Activated CD8-positive, alpha-beta memory T cell treated with anti-CD3 and anti-CD28 coated beads, Interleukin-2, amount 50 U/mL, for 4 hours (primary cell): ENCODE results near the gene AMDHD2.
"Not testable (repeated sequence)": the region's sequence is repeated elsewhere in the genome, so short reads cannot be mapped to it uniquely, and the experiment has no call there.

ENCODE experiments used
- DNase-seq: peaks from one replicate; pipeline ENCODE4 v3.0.0-alpha.2; 2020

The AMDHD2 gene

DNA sequence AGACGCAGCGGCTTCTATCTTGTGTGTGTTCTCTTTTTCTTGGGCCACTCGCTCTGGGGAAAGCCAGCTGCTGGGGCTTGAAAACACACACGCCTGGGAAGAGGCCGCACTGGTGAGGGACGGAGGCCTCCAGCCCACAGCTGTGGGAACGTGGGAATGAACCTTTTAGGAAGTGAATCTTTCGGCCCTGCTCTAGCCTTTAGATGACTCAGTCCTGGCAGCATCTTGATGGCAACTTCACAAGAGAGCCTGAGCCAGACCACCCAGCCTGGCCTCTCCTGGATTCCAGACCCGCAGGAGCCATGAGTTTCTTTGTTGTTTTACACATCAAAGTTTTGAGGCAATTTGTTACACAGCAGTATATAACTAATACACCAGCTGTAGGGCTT lies 15.4 kb downstream of the AMDHD2 start:
- DNase-seq, result no peak

DNA sequence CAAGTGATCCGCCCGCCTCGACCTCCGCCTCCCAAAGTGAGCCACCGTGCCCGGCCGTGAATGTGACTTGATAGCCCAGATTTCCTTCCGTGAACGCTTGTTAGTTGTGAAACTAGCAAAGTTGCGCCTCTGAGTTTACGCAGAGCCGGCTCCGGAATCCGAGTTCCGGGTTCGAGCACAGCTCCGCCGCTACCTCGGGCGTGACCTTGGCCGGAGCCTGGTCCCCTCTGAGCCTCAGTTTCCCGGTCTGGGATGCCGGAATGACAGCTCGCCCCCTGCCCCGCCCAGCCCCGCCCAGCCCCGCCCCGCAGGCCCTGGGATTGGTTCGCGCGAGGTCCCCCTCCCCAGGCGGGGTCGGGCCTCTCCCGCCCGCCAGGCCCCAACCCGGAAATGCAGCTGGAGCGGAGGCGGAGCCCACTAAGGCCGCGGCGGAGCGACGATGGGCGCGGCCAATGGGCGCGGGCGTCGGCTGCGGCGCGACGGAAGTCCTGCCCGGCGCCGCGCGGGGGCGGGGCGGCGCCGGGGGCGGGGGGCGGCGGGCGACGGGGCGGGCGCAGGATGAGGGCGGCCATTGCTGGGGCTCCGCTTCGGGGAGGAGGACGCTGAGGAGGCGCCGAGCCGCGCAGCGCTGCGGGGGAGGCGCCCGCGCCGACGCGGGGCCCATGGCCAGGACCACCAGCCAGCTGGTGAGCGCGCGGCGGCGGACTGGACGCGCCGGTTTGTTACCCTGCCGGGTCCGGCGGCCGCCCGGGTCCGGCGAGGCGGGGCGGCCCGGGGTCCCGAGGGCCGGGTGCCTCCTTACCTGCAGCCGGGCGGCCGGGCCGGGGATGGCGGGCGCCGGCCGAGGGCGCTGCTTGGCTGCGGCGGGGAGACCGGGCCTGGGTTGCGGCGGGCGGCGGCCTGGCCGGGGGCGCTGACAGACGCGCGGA lies 17.5 kb downstream of the AMDHD2 start, which contains the start of gene PDPK1:
TSS of gene PDPK1 (plus strand) at position 571 of the 929 bp plus-strand sequence. CDS start at position 663, 92 bp downstream.
- peak; percentile 93 for DNase-seq

DNA sequence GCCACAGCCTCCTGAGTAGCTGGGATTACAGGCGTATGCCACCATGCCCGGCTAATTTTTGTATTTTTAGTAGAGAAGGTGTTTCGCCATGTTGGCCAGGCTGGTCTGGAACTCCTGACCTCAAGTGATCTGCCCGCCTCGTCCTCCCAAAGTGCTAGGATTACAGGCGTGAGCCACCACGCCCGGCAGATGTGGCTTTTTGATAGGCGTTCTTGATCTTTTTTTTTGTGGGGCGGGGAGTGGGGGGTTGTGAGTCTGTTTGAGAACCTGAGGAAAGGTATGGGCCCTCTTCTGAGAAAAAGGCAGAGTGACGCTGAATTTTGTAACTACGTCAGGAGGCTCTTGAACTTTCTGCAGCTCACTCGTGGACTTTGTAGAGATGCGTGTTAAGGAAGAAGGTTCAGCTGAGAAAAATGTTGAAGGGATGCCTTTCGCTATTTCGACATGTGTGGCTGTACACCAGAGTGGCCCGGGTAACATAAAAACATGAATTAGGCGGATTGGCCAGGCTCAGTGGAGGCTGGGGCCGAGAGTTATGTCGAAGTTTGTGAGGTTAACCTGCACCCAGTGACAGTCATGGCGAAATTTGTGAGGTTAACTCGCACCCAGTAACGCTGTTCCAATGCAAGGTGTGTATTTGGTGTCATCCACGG lies 19.1 kb downstream of the AMDHD2 start:
- DNase-seq, result not testable (repeated sequence)

GRCh38 chr16:2539845-2540458 lies 19.8 kb downstream of the AMDHD2 start:
- peak; percentile 35 for DNase-seq

DNA sequence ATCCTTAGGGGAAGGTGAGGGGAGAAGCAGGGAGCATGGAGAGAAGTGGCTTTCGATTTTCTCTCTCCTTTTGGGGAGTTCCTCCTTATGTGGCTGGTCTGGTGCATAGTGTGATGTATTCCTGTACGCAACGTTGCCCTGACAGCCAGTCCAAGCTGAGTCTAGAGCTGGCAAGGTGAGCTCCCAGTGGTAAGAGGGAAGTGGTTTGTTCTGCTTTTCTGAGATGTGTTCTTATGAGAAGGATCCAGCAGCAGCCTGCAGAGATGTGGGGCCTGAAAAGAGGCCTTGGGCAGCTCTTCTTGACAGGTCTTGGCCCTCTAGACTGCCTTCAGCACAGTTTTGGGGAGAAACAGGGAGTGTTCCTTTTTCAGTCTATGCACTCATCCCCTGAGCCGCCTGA lies 20.7 kb downstream of the AMDHD2 start:
- not testable (repeated sequence) for DNase-seq

DNA sequence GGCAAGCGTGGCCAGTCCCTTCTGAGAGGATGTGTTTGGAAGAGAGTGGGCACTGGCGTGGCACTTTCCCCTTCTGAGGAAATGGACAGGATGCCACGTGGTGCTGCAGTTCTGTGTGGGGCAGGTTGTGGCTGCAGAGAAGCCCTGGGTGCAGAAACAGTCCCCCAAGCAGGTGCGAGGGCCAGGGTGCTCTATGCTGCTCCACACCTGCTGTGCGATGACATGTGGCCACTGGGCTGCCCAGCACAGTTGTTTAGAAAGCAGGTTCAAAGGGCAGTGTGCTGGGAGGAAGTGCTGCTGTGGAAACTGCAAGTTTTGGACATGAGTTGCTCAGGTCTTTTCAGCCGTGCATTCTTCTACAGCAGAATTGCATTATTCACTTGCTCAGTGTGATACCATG lies 21.2 kb downstream of the AMDHD2 start:
- not testable (repeated sequence) for DNase-seq

DNA sequence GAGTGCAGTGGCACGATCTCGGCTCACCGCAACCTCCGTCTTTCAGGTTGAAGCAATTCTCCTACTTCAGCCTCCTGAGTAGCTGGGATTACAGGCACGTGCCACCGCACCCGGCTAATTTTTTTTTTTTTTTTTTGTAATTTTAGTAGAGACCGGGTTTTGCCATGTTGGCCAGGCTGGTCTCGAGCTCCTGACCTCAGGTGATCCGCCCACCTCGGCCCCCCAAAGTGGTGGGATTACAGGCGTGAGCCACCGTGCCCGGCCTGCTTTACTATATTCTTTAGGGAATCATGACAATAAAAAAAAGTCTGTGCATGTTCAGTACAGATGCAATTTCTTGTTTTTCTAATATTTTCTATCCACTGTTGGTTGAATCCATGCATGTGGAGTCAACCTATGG lies 23.6 kb downstream of the AMDHD2 start:
- not testable (repeated sequence) for DNase-seq

GRCh38 chr16:2550283-2550878 lies 30.2 kb downstream of the AMDHD2 start:
- DNase-seq, result not testable (repeated sequence)

- DNase-seq, result not testable (repeated sequence)
Measured at GRCh38 chr16:2551420-2551889, 31.3 kb downstream of the AMDHD2 start.

DNA sequence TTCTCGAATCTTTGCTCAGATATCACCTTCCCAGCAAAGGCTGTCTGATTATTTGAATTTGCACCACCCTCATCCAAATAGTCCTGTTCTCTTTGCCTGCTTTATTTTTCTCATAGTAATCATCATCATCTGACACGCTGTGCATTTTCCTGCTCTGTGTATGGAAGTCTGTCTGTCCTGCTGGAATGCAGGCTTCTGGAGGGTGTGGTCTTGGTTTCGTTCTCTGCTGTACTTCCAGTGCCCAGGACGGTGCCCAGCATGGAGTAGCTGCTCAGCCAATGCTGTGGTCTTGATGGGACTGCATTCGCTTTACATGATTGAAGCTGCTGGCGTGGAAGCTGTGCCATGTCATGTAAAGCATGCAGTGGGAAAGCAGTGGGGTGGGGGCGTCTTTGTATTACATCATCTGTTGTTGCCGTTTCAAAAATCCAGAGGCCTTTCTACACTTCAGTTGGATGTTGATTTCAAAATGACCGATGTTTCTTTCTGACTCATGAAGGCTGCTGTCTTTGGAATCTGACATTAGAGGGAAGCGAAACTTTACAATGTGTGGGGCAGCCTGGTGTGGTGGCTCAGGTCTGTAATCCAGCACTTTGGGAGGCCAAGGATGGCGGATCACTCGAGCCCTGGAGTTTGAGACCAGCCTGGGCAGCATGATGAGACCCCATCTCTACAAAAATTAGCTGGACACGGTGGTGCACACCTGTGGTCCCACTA lies 34.7 kb downstream of the AMDHD2 start:
- DNase-seq, result not testable (repeated sequence)

DNA sequence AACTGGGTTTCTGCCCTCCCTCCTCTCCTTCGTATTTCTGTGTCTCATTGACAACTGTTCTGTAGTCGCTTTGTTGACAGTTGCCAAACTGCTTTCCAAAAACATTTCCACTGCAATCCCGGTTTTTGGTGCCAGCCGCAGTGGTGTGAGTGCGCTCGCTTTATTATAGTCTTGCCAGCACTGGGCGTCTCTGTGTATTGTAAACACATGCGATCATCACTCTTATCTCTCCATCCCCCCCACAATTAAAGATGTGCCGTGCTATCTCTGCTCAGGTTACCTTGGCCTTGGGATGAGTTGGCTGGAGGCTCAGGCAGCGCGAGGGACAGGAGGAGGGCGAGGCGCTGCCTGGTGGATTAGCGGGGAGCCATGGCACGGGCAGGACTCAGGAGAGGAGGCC lies 37.0 kb downstream of the AMDHD2 start:
- DNase-seq, result not testable (repeated sequence)

DNA sequence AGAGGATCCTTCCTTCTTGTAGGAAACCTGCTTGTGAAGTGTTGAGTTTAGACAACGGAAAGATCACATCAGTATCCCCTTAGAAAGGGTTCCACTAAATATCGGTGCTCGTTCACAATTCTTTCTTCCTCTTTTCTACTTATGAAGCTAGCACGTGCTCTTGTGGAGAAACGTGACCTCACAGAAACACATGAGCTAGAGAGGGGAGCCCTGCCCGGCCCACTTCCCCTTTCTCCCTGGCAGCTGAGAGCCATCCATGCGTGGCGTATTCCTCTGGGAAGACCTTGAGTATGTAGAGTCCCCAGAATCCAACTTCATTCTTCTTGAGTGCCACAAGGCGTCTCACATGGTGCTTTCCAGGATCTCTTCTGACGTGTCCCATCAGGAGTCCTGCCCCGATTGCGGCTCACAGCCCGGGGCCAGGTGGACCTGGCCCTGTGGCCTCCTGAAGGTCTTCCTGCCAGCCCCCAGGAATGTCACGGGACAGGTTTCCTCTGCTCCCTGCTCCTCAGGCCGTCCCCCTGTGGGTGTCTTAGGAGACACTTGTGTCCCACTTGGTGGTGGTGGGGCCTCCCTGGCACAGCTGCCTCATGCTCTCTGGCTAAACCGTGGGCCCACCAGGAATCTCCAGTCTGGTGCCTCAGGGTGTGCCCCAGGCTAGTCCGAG lies 40.1 kb downstream of the AMDHD2 start:
- not testable (repeated sequence) for DNase-seq

DNA sequence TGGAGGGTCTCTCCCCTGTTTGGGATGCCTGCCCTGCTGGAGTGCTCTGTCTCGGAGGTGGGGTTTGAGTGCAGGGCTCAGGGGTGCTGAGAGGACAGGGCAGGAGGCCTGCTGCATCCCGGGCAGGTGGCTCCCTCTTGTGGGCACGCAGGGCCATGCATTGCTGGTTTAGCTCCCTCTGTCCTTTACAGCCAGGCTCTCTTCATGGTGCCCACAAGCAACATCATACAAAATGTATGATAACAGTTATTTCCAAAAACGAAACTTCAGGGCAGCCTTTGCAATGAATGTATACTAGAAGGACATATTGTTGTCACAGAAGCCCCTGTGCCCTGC lies 40.6 kb downstream of the AMDHD2 start:
- DNase-seq, result peak; percentile 62

DNA sequence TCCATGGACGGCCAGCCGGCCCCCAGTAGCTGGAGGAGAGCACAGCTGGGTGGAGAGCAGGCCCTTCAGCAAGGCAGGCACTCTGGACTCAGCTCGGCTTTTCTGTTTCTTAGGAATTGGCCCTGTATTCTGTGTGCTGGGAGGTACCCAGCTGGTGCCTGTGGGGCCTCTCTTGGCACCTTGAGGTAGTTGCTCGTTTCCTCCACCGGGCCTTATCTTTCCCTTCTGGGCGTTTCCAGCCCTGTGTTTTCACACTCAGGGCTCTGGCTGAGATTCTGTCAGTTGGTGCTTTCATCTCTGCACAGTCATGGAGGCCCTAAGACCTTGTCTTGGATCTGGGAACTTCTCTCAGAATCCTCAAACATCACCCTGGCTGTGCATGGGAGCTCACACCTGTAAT lies 47.3 kb downstream of the AMDHD2 start:
- DNase-seq, result not testable (repeated sequence)

- not testable (repeated sequence) for DNase-seq
Measured at GRCh38 chr16:2568573-2568972, 48.4 kb downstream of the AMDHD2 start.

DNA sequence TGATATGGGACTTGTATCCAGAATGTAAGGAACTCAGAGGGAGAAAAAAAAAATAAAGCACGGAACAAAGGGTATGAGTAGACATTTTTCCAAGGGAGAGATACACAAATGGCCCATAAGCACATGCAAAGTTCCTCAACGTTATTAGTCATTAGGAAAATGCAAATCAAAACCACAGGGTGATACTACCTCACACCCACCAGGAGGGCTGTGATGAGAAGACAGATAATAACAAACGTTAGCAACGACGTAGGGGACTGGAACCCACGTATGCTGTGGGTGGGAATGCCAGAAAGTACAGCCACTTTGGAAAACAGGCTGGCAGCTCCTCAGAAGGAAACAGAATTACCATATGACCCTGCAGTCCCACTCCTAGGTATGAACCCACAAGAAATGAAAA lies 52.5 kb downstream of the AMDHD2 start:
- not testable (repeated sequence) for DNase-seq

DNA sequence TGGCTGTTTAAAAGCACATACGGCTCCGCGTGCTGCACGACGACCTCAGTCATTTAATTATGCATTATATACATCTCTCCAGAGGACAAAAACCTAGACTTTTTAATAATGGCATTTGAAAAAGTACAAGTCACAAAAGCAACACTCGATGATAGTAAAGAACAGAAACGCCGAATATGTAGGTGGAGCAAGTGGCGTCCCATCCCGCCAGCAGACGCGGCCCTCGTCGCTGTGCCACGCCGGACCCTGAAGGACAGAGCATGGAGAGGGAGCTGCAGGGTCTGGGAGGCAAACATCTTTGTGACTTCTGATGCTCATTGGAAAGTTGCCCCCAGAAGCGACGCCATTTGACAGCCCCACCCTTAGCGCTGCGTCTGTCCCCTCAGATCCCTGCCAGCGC lies 55.7 kb downstream of the AMDHD2 start:
- DNase-seq, result not testable (repeated sequence)

DNA sequence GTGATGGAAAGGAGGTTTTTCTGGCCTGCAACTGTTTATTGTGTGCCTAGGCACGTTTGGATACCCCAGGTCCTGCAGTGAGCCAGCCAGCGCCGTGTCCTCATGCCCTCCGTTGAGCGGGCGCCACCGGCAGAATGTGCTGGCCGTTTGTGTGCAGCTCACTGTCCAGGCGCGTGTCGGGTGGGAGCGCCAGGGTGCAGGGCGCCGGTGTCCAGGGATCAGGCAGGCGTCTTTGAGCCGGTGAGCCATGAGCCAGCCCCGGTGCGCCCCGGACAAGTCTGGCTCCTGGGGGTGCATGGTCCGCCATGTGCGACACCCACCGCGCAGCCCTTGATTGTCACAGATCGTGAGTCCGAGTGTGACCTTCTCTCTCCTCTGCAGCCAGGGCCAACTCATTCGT lies 56.9 kb downstream of the AMDHD2 start:
- DNase-seq, result not testable (repeated sequence)

GRCh38 chr16:2578905-2579304 lies 58.7 kb downstream of the AMDHD2 start:
- DNase-seq, result not testable (repeated sequence)

DNA sequence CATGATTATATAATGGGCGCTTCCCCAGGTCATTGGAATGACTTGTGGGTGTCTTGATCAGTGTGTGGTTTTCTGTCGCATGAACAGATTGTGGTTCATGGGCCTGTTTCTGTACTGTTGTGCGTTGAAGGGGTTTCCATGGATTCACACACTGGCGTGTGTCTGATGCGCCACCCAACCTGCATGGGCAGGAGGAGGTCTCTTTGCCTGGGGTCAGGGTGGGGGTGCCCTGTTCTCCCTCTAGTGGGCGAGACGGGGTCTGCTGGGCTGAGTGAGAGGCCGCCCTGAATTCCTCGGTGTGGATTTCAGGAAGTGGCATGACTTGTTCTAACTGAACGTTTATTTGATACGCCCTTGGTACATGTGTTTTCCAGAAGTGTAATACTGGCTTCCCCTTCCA lies 60.0 kb downstream of the AMDHD2 start:
- not testable (repeated sequence) for DNase-seq

DNA sequence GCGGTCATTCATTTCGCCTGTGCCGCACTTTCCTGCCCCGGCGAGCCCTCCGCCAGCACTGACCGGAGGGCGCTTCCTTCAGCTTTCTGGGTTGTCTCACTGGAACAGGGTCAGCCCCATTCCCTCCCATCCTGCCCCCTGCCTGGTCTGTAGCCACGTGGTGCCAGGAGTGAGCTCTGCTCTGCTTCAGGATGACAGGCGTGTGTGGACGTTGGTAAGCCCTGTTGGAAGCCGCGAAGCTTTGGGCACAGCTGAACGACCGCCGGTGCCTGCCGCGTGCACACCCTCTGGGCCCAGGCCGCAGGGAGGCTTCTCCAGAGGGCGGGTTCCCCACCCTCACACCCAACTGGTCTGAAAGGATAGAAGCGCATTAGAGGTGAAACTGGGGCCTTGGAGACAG lies 60.6 kb downstream of the AMDHD2 start:
- not testable (repeated sequence) for DNase-seq
